ENCODE measurements around the gene XDH. TPM values are rescaled to one million over a fixed set of nuclear protein-coding genes. Genes with fewer than 3 reads are reported as not detected.

Gene XDH
- total RNA-seq, 1 donor from 2014 or later, result not detected

GRCh38 chr2:31428001-31428418 is 13.5 kb upstream of the XDH start:
- Histone ChIP-seq H3K9me3 (ENCODE audit: control insufficient read depth in 3 of 3, low read length in 3 of 3) (no peaks in the 10 kb centered on the region), H3K27me3 (ENCODE audit: control insufficient read depth in 3 of 3, insufficient read depth in 3 of 3, low read length in 3 of 3) (no peaks in the 10 kb centered on the region), H3K4me3 (ENCODE audit: low read length in 3 of 3) (no peak overlapping the region), H3K4me1 (ENCODE audit: control insufficient read depth in 3 of 3, insufficient read depth in 3 of 3, low read length in 3 of 3) (no peaks in the 10 kb centered on the region), H3K9ac (ENCODE audit: low read depth in 1 of 3, low read length in 3 of 3) (no peak overlapping the region), H3K36me3 (ENCODE audit: control insufficient read depth in 3 of 3, insufficient read depth in 3 of 3, low read length in 3 of 3) (no peaks in the 10 kb centered on the region), H3K27ac (ENCODE audit: low read depth, low read length) (no peak overlapping the region)

GRCh38 chr2:31426096-31426495 is 11.6 kb upstream of the XDH start:
- H3K9ac ChIP-seq (ENCODE audit: low read depth in 1 of 3, low read length in 3 of 3), result no peak overlapping the region
- no peaks in the 10 kb centered on the region for H3K4me1 ChIP-seq (ENCODE audit: control insufficient read depth in 3 of 3, insufficient read depth in 3 of 3, low read length in 3 of 3)
- no peaks in the 10 kb centered on the region for H3K36me3 ChIP-seq (ENCODE audit: control insufficient read depth in 3 of 3, insufficient read depth in 3 of 3, low read length in 3 of 3)
- no peak overlapping the region for H3K27ac ChIP-seq (ENCODE audit: low read depth, low read length)
- H3K27me3 ChIP-seq (ENCODE audit: control insufficient read depth in 3 of 3, insufficient read depth in 3 of 3, low read length in 3 of 3), result no peaks in the 10 kb centered on the region
- no peak overlapping the region for H3K4me3 ChIP-seq (ENCODE audit: low read length in 3 of 3)
- no peaks in the 10 kb centered on the region for H3K9me3 ChIP-seq (ENCODE audit: control insufficient read depth in 3 of 3, low read length in 3 of 3)

DNA sequence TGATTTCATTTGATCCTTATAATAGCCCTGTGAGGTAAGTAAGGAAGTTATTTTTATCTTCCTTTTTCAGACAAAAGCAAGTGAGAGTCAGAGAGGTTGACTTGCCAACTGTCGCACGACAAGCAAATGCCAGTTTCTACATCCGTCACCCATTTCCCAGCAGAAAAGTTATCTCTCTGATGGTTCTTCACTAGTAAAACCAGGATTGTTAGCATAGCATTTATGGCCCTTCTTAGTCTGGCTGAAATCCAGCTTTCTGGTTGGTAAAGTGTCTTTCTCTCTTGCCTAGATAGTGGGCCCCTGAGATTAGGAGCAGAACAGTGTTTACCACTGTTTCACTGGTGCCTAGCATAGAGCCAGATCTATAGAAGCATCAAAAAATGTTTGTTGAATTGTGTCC is 7.1 kb upstream of the XDH start:
- Histone ChIP-seq H3K9me3 (ENCODE audit: control insufficient read depth in 3 of 3, low read length in 3 of 3) (peaks cover 2 to 7% (median 3%) of the 10 kb centered on the region in 3 donors), H3K27me3 (ENCODE audit: control insufficient read depth in 3 of 3, insufficient read depth in 3 of 3, low read length in 3 of 3) (no peaks in the 10 kb centered on the region), H3K4me1 (ENCODE audit: control insufficient read depth in 3 of 3, insufficient read depth in 3 of 3, low read length in 3 of 3) (no peaks in the 10 kb centered on the region), H3K4me3 (ENCODE audit: low read length in 3 of 3) (no peak overlapping the region), H3K36me3 (ENCODE audit: control insufficient read depth in 3 of 3, insufficient read depth in 3 of 3, low read length in 3 of 3) (no peaks in the 10 kb centered on the region), H3K9ac (ENCODE audit: low read depth in 1 of 3, low read length in 3 of 3) (no peak overlapping the region), H3K27ac (ENCODE audit: low read depth, low read length) (no peak overlapping the region)

DNA sequence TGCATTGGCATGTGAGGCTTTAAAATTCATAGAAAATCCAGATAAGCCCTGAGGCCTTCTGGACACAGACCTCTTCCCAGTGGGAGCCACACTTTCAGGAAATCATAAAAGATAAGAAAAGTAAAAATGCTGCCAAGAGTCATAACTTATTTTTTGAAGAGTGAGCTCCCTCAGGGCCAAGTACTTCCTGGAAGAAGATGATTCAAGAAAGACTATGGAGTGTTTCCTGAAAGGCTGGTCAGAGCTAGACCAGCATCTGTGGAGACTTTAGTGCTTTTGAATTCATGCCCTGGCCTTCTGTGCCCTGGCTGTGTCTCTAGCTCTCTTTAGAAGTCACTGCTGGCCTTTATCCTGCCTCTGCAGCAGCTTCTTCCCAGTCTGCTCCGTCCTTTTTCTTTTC is 6.4 kb upstream of the XDH start:
- H3K4me1 ChIP-seq (ENCODE audit: control insufficient read depth in 3 of 3, insufficient read depth in 3 of 3, low read length in 3 of 3), result peaks cover 0 to under 1% (median 0%) of the 10 kb centered on the region in 3 donors
- no peak overlapping the region for H3K9ac ChIP-seq (ENCODE audit: low read depth in 1 of 3, low read length in 3 of 3)
- H3K4me3 ChIP-seq (ENCODE audit: low read length in 3 of 3), result no peak overlapping the region
- peaks cover 2 to 7% (median 3%) of the 10 kb centered on the region in 3 donors for H3K9me3 ChIP-seq (ENCODE audit: control insufficient read depth in 3 of 3, low read length in 3 of 3)
- no peak overlapping the region for H3K27ac ChIP-seq (ENCODE audit: low read depth, low read length)
- no peaks in the 10 kb centered on the region for H3K36me3 ChIP-seq (ENCODE audit: control insufficient read depth in 3 of 3, insufficient read depth in 3 of 3, low read length in 3 of 3)
- H3K27me3 ChIP-seq (ENCODE audit: control insufficient read depth in 3 of 3, insufficient read depth in 3 of 3, low read length in 3 of 3), result no peaks in the 10 kb centered on the region

DNA sequence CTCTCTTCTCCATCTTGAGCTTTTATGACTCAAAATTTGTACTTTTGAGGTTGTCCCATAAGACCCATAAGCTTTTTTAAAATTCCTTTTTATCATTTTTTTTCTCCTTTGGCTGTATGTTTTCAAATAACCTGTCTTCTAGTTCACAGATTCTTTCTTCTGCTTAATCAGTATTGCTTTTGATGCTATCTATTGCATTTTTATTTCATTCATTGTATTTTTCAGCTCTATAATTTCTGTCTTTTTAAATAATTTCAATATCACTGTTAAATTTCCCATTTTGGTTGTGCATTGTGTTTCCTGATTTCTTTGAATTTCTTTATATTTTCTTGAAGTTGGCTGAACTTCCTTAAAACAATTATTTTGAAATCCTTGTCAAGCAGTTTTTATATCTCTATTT is 4.8 kb upstream of the XDH start:
- no peak overlapping the region for H3K4me3 ChIP-seq (ENCODE audit: low read length in 3 of 3)
- no peaks in the 10 kb centered on the region for H3K36me3 ChIP-seq (ENCODE audit: control insufficient read depth in 3 of 3, insufficient read depth in 3 of 3, low read length in 3 of 3)
- H3K27me3 ChIP-seq (ENCODE audit: control insufficient read depth in 3 of 3, insufficient read depth in 3 of 3, low read length in 3 of 3), result no peaks in the 10 kb centered on the region
- H3K4me1 ChIP-seq (ENCODE audit: control insufficient read depth in 3 of 3, insufficient read depth in 3 of 3, low read length in 3 of 3), result peaks cover 0 to 3% (median 0%) of the 10 kb centered on the region in 3 donors
- no peak overlapping the region for H3K9ac ChIP-seq (ENCODE audit: low read depth in 1 of 3, low read length in 3 of 3)
- H3K27ac ChIP-seq (ENCODE audit: low read depth, low read length), result no peak overlapping the region
- peaks cover 2 to 7% (median 3%) of the 10 kb centered on the region in 3 donors for H3K9me3 ChIP-seq (ENCODE audit: control insufficient read depth in 3 of 3, low read length in 3 of 3)

DNA sequence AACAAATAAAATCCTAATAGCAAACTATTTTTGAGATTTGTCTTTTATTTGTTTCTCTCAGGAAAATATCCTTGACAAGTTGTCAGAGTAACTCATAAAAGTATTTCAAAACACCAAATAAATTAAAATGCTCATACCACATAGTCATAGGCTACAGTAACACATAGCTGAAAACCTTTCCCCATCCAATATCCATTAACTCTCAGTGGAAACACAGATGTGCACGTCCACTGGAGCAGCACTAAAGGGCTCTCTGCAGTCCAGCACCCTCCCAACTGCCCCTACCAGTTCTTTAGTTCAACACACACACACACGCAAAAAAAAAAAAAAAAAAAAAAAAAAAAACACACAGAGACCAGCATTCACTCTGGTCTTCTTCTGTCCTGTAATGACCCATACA is 879 bp upstream of the XDH start:
- Histone ChIP-seq H3K36me3 (ENCODE audit: control insufficient read depth in 3 of 3, insufficient read depth in 3 of 3, low read length in 3 of 3) (no peaks in the 10 kb centered on the region), H3K9me3 (ENCODE audit: control insufficient read depth in 3 of 3, low read length in 3 of 3) (peaks cover 2 to 7% (median 3%) of the 10 kb centered on the region in 3 donors), H3K4me3 (ENCODE audit: low read length in 3 of 3) (no peak overlapping the region), H3K4me1 (ENCODE audit: control insufficient read depth in 3 of 3, insufficient read depth in 3 of 3, low read length in 3 of 3) (peaks cover 0 to 3% (median 0%) of the 10 kb centered on the region in 3 donors), H3K27ac (ENCODE audit: low read depth, low read length) (no peak overlapping the region), H3K9ac (ENCODE audit: low read depth in 1 of 3, low read length in 3 of 3) (no peak overlapping the region), H3K27me3 (ENCODE audit: control insufficient read depth in 3 of 3, insufficient read depth in 3 of 3, low read length in 3 of 3) (no peaks in the 10 kb centered on the region)

DNA sequence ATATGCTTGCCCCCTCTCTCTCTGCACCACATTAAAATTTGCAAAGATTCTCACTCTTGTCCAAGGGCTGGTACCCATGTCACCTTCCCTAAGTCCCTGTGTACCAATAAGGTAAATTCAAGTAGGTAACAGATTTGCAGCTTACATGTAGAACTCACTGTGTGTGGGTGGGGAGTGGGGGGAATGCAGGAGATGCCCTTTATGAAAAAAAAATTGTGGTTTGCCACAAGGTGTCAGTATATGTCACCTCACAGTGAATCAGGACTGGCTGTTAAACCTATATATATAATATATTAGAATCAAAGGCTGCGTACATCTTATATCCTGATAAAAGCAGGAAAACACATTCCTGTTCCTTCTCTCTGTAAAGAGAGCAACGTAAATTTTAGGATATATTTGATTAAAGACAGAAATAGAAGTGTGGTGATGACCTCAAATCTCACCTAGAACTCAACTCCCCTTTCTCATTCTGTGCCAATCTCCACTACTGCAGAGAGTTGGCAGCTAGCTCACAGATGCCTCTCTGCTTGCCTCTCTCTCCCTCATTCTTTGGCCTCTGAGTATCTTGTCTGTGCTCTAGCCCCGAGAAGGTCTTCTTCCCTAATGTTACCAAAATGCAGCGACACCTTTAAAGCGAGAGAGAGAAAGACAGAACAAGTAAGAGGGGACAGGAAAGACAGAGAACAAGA is 536 bp downstream of the XDH start:
- no peaks in the 10 kb centered on the region for H3K9me3 ChIP-seq (ENCODE audit: control insufficient read depth in 3 of 3, low read length in 3 of 3)
- no peaks in the 10 kb centered on the region for H3K36me3 ChIP-seq (ENCODE audit: control insufficient read depth in 3 of 3, insufficient read depth in 3 of 3, low read length in 3 of 3)
- H3K9ac ChIP-seq (ENCODE audit: low read depth in 1 of 3, low read length in 3 of 3), result no peak overlapping the region
- H3K4me3 ChIP-seq (ENCODE audit: low read length in 3 of 3), result no peak overlapping the region
- no peaks in the 10 kb centered on the region for H3K27me3 ChIP-seq (ENCODE audit: control insufficient read depth in 3 of 3, insufficient read depth in 3 of 3, low read length in 3 of 3)
- H3K4me1 ChIP-seq (ENCODE audit: control insufficient read depth in 3 of 3, insufficient read depth in 3 of 3, low read length in 3 of 3), result peaks cover 0 to 3% (median 0%) of the 10 kb centered on the region in 3 donors
- H3K27ac ChIP-seq (ENCODE audit: low read depth, low read length), result no peak overlapping the region

GRCh38 chr2:31413025-31413424 is 1.5 kb downstream of the XDH start:
- Histone ChIP-seq H3K9ac (ENCODE audit: low read depth in 1 of 3, low read length in 3 of 3) (no peak overlapping the region), H3K4me3 (ENCODE audit: low read length in 3 of 3) (no peak overlapping the region), H3K27me3 (ENCODE audit: control insufficient read depth in 3 of 3, insufficient read depth in 3 of 3, low read length in 3 of 3) (no peaks in the 10 kb centered on the region), H3K9me3 (ENCODE audit: control insufficient read depth in 3 of 3, low read length in 3 of 3) (no peaks in the 10 kb centered on the region), H3K4me1 (ENCODE audit: control insufficient read depth in 3 of 3, insufficient read depth in 3 of 3, low read length in 3 of 3) (peaks cover 0 to 3% (median 0%) of the 10 kb centered on the region in 3 donors), H3K36me3 (ENCODE audit: control insufficient read depth in 3 of 3, insufficient read depth in 3 of 3, low read length in 3 of 3) (no peaks in the 10 kb centered on the region), H3K27ac (ENCODE audit: low read depth, low read length) (no peak overlapping the region)

GRCh38 chr2:31411771-31412170 is 2.8 kb downstream of the XDH start:
- Histone ChIP-seq H3K4me3 (ENCODE audit: low read length in 3 of 3) (no peak overlapping the region), H3K4me1 (ENCODE audit: control insufficient read depth in 3 of 3, insufficient read depth in 3 of 3, low read length in 3 of 3) (peaks cover 0 to 3% (median 0%) of the 10 kb centered on the region in 3 donors), H3K9me3 (ENCODE audit: control insufficient read depth in 3 of 3, low read length in 3 of 3) (no peaks in the 10 kb centered on the region), H3K9ac (ENCODE audit: low read depth in 1 of 3, low read length in 3 of 3) (no peak overlapping the region), H3K27me3 (ENCODE audit: control insufficient read depth in 3 of 3, insufficient read depth in 3 of 3, low read length in 3 of 3) (no peaks in the 10 kb centered on the region), H3K27ac (ENCODE audit: low read depth, low read length) (no peak overlapping the region), H3K36me3 (ENCODE audit: control insufficient read depth in 3 of 3, insufficient read depth in 3 of 3, low read length in 3 of 3) (no peaks in the 10 kb centered on the region)

DNA sequence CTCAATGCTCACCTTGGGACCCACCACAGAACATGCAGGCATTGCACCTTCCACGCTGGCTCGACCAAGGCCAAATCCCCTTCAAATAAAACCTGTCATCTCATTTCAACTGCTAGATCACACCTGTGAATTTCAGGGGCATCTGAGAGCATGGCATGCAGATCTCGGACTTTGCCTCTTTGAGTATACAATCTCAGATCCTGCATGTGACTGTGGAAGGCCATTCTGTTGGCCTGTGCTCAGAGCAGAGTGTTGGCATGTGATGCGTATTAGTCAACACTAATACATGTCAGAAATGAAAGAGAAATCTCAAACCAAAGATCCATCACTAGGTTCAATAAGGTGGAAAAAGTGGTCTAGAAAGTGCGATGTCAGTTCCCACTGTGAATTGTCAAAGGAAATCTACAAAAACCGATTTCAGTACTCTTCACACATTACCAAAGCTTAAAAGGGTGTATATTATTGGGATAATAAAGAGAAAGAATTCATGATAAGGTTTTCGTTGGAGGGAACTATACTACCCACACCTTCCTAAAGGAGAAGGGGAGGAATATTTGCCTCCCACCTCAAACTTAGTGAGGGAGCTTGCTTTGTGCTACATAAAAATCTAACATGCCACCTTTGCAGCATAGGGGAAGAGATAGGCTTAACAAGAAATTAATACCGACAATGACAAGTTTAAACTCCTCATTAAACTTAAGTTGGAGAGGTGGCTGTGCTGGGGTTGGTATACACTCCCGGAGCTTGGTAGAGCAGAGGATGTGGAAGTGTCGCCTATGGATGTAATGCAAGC is 7.8 kb downstream of the XDH start:
- no peak overlapping the region for H3K9ac ChIP-seq (ENCODE audit: low read depth in 1 of 3, low read length in 3 of 3)

More for the DNA sequence above, 7.8 kb downstream of the XDH start:
- H3K9me3 ChIP-seq (ENCODE audit: control insufficient read depth in 3 of 3, low read length in 3 of 3), result no peaks in the 10 kb centered on the region
- H3K36me3 ChIP-seq (ENCODE audit: control insufficient read depth in 3 of 3, insufficient read depth in 3 of 3, low read length in 3 of 3), result no peaks in the 10 kb centered on the region
- no peak overlapping the region for H3K27ac ChIP-seq (ENCODE audit: low read depth, low read length)
- H3K4me3 ChIP-seq (ENCODE audit: low read length in 3 of 3), result no peak overlapping the region
- H3K4me1 ChIP-seq (ENCODE audit: control insufficient read depth in 3 of 3, insufficient read depth in 3 of 3, low read length in 3 of 3), result no peaks in the 10 kb centered on the region
- H3K27me3 ChIP-seq (ENCODE audit: control insufficient read depth in 3 of 3, insufficient read depth in 3 of 3, low read length in 3 of 3), result no peaks in the 10 kb centered on the region

Data from skeletal muscle tissue (tissue), 4 donors.